RCC 7860 (cell line): ENCODE results near the gene CT45A9.
"Not testable (repeated sequence)": the region's sequence is repeated elsewhere in the genome, so short reads cannot be mapped to it uniquely, and the experiment has no call there.

ENCODE experiments used
- DNase-seq: peaks from one replicate; pipeline ENCODE4 v3.0.0-alpha.2; 2015; ENCODE audit warnings: low spot score
- FAIRE-seq: peaks from 2 replicates; lab custom pipeline; 2012; peaks lifted over from hg19 to GRCh38; lab: Jason Lieb, UNC

Gene CT45A9

DNA sequence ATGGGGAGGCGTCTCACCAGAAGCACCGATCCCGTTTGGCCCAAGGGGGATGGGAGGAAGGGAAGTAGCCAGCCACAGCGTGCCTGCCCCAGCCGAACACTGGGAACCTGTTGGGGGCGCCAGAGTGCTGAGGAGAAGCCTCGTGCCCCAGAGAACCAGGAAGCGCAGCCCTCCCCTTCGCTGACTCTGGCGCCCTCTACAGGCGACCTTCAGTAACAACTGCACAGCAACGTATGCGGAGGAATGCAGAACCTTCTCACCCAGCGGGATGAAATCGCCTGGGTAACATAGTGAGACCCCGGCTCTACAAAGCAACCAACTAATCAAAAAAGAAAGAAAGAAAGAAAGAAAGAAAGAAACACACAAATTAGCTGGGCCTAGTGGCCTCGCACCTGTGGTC is at the start of gene CT45A9:
Gene CT45A9, minus strand, starts transcription at position 101 of the 400 bp plus-strand sequence. CDS start 3,751 bp downstream, outside the sequence.
- DNase-seq, FAIRE-seq: not testable (repeated sequence)

DNA sequence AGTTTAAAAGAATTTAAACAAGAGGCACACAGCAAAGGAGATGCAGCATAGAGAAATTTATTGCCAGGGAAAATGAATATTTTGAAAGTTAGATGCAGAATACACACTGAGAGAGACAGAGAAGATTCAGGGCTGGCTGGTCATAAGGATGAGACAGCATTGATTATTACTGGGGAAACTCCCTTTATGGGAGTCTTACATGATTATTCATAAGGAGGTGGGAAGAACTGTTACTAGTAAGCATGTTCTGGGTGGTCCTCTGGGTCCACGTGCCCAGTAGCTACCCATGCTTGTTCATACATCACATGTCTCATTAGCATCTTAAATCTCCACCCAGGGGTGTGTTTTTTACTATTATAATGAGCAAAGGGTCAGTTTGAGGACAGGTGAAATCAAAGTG is 48.9 kb upstream of the CT45A9 start:
- FAIRE-seq, DNase-seq: not testable (repeated sequence)

GRCh38 chrX:135914404-135914803 is 42.8 kb upstream of the CT45A9 start:
- DNase-seq (no peak), FAIRE-seq (no peak)

DNA sequence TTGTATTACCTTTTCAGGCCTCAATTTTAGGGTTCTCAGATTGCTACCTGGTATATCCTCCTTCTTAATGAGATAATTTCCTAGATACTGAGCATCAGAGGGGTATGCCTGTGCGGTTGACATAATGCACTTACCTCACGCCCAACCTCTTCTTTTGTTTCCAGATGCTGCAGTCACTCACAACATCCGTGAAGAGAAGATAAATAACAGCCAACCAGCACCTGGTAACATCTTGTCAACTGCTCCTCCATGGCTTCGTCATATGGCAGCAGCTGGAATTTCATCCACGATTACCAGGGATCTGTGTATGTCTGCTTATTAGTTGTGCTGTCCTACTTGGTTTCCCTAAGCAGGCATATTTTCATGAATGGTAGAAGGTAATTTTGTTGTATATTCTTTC is 38.6 kb upstream of the CT45A9 start:
- FAIRE-seq, result no peak

DNA sequence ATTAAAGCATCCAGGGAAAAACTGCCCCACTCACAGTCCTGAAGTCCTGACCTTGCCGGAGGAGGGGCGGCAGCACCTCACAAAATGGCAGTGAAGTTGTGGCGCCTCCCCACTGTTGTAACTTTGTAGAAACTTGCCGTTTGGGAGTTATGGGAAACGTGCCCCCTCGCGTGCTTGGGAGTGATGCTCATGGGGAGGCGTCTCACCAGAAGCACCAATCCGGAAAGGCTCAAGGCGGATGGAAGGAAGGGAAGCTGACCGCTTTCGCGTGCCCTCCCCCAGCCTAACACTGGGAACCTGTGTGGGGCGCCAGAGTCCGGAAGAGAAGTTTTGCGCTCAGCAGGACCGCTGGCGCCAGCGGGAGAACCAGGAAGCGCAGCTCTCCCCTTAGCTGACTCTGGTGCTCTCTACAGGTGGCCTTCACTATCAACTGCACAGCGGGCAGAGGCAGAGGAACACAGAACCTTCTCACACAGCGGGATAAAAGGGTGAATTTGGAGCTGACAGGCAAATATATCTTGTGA is 21.7 kb upstream of the CT45A9 start, which contains the start of the genes CT45A10 and SAGE1:
Gene CT45A10, minus strand, starts transcription at position 151 of the 524 bp plus-strand sequence. CDS start 8,100 bp downstream, outside the sequence.
Gene SAGE1, plus strand, starts transcription at position 423 of the 524 bp plus-strand sequence. CDS start 2,527 bp downstream, outside the sequence.
- no peak for FAIRE-seq
- DNase-seq, result no peak

More for the DNA sequence above, 38.6 kb upstream of the CT45A9 start:
- no peak for DNase-seq

GRCh38 chrX:135892781-135893180 is 21.2 kb upstream of the CT45A9 start:
- no peak for FAIRE-seq
- no peak for DNase-seq

GRCh38 chrX:135890087-135890585 is 18.5 kb upstream of the CT45A9 start:
- DNase-seq (no peak), FAIRE-seq (no peak)

- not testable (repeated sequence) for DNase-seq
Observed at GRCh38 chrX:135888976-135889375, 17.4 kb upstream of the CT45A9 start.

DNA sequence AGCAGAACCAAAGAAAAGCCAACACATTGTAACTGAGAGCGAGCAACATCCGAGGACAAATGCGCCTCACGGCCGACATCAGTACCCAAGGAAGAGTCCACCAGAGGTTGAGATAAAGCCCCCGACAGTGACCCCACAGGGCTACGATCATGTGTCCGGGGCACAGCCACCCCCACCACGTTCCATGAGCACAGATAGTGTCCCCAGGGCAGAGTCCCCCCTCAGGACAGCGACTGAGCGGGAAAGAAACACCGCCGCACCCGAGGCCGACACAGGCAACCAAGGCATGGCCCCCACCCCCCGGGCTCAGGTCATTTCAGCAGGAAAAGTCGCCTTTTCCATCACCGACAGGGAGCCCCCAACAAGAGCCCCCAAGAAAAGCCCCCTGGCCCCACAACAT is 16.6 kb upstream of the CT45A9 start:
- FAIRE-seq, DNase-seq: not testable (repeated sequence)

More at GRCh38 chrX:135888976-135889375, 17.4 kb upstream of the CT45A9 start:
- FAIRE-seq, result not testable (repeated sequence)

DNA sequence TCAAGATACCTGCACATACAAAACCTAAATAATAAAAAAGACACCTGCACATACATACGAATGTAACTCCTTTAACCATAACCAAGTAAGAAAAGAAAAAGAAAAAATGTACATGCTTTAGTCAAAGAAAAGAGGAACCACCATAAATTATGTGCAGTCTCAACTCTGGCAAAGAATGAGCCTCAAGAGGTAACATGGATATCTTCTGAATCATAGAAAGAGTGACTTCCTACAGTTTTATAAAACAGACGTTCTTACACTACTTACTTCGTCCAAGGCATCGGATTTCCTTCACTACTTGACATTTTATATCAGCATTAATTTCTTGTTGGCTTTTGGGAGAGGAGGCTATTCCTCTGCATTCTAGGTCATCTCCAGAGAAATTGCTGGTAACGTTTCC is 11.1 kb upstream of the CT45A9 start:
- not testable (repeated sequence) for DNase-seq, FAIRE-seq

GRCh38 chrX:135854438-135854837 is 17.2 kb downstream of the CT45A9 start, which contains the start of gene CT45A8:
TSS of gene CT45A8 (minus strand) at chrX:135854538. CDS start at chrX:135850783, 3,755 bp downstream.
- DNase-seq, FAIRE-seq: not testable (repeated sequence)

DNA sequence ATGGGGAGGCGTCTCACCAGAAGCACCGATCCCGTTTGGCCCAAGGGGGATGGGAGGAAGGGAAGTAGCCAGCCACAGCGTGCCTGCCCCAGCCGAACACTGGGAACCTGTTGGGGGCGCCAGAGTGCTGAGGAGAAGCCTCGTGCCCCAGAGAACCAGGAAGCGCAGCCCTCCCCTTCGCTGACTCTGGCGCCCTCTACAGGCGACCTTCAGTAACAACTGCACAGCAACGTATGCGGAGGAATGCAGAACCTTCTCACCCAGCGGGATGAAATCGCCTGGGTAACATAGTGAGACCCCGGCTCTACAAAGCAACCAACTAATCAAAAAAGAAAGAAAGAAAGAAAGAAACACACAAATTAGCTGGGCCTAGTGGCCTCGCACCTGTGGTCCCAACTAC is 34.4 kb downstream of the CT45A9 start, which contains the start of gene CT45A7:
Gene CT45A7, minus strand, starts transcription at position 101 of the 400 bp plus-strand sequence. CDS start 3,747 bp downstream, outside the sequence.
- DNase-seq, FAIRE-seq: not testable (repeated sequence)

DNA sequence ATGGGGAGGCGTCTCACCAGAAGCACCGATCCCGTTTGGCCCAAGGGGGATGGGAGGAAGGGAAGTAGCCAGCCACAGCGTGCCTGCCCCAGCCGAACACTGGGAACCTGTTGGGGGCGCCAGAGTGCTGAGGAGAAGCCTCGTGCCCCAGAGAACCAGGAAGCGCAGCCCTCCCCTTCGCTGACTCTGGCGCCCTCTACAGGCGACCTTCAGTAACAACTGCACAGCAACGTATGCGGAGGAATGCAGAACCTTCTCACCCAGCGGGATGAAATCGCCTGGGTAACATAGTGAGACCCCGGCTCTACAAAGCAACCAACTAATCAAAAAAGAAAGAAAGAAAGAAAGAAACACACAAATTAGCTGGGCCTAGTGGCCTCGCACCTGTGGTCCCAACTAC is 51.7 kb downstream of the CT45A9 start, which contains the start of gene CT45A2:
Gene CT45A2, minus strand, starts transcription at position 101 of the 400 bp plus-strand sequence. CDS start 3,747 bp downstream, outside the sequence.
- not testable (repeated sequence) for FAIRE-seq, DNase-seq
